Activated naive CD4-positive, alpha-beta T cell treated with anti-CD3 and anti-CD28 coated beads, Interleukin-2, amount 10 ng/mL, durations not matched to agents 7 days and 5 days (primary cell): Measurements from ENCODE around the gene MAMLD1.
"Not testable (repeated sequence)": the region's sequence is repeated elsewhere in the genome, so short reads cannot be mapped to it uniquely, and the experiment has no call there.

Experiments used
- CTCF ChIA-PET: fragments of 350-600 bp; sonication (Branson Sonifier 250); formaldehyde crosslinking; loops from one replicate; lab custom pipeline; 2021; ENCODE audit warnings: antibody characterized with exemption; lab: Charles Lee
- DNase-seq: peaks from one replicate; pipeline ENCODE4 v3.0.0-alpha.2; 2020
- H3K27ac Mint-ChIP-seq: one replicate; pipeline ENCODE4 v1.8.0; 2021; ENCODE audit warnings: mild to moderate bottlenecking, moderate library complexity, mixed read lengths
- H3K27me3 Mint-ChIP-seq: one replicate; pipeline ENCODE4 v1.8.0; 2021; ENCODE audit warnings: mild to moderate bottlenecking, mixed read lengths
- H3K36me3 Mint-ChIP-seq: one replicate; pipeline ENCODE4 v1.8.0; 2021; ENCODE audit warnings: mixed read lengths
- H3K4me1 Mint-ChIP-seq: one replicate; pipeline ENCODE4 v1.8.0; 2021; ENCODE audit warnings: mixed read lengths
- H3K4me3 Mint-ChIP-seq: one replicate; pipeline ENCODE4 v1.8.0; 2021; ENCODE audit warnings: mild to moderate bottlenecking, moderate library complexity, mixed read lengths
- H3K9me3 Mint-ChIP-seq: one replicate; pipeline ENCODE4 v1.8.0; 2021; ENCODE audit warnings: mixed read lengths

Gene MAMLD1

GRCh38 chrX:150337026-150337425 lies 26.1 kb upstream of the MAMLD1 start:
- H3K4me3 Mint-ChIP-seq = no peak overlapping the region
- no peaks in the 10 kb centered on the region for H3K9me3 Mint-ChIP-seq
- peaks cover 11% of the 10 kb centered on the region for H3K4me1 Mint-ChIP-seq
- no peaks in the 10 kb centered on the region for H3K36me3 Mint-ChIP-seq
- H3K27ac Mint-ChIP-seq = no peak overlapping the region
- CTCF ChIA-PET = no interaction called here
- H3K27me3 Mint-ChIP-seq = peaks cover 5% of the 10 kb centered on the region
- no peak for DNase-seq

GRCh38 chrX:150337536-150337935 lies 25.6 kb upstream of the MAMLD1 start:
- H3K4me1 Mint-ChIP-seq = peaks cover 11% of the 10 kb centered on the region
- H3K9me3 Mint-ChIP-seq = no peaks in the 10 kb centered on the region
- H3K36me3 Mint-ChIP-seq = no peaks in the 10 kb centered on the region
- CTCF ChIA-PET = no interaction called here
- H3K4me3 Mint-ChIP-seq = no peak overlapping the region
- no peak for DNase-seq
- H3K27ac Mint-ChIP-seq = no peak overlapping the region
- H3K27me3 Mint-ChIP-seq = peaks cover 5% of the 10 kb centered on the region

GRCh38 chrX:150338615-150339014 lies 24.5 kb upstream of the MAMLD1 start:
- Mint-ChIP-seq H3K4me3 (no peak overlapping the region), H3K4me1 (peaks cover 1% of the 10 kb centered on the region), H3K27ac (no peak overlapping the region), H3K27me3 (peaks cover 5% of the 10 kb centered on the region), H3K36me3 (no peaks in the 10 kb centered on the region), H3K9me3 (no peaks in the 10 kb centered on the region)
- CTCF ChIA-PET = no interaction called here
- DNase-seq = no peak

GRCh38 chrX:150339736-150340135 lies 23.4 kb upstream of the MAMLD1 start:
- no peaks in the 10 kb centered on the region for H3K4me1 Mint-ChIP-seq
- no peak overlapping the region for H3K27ac Mint-ChIP-seq
- DNase-seq = no peak
- peaks cover 7% of the 10 kb centered on the region for H3K27me3 Mint-ChIP-seq
- H3K9me3 Mint-ChIP-seq = no peaks in the 10 kb centered on the region
- no peak overlapping the region for H3K4me3 Mint-ChIP-seq
- no peaks in the 10 kb centered on the region for H3K36me3 Mint-ChIP-seq
- CTCF ChIA-PET = no interaction called here

GRCh38 chrX:150340326-150340725 lies 22.8 kb upstream of the MAMLD1 start:
- H3K4me3 Mint-ChIP-seq, H3K36me3 Mint-ChIP-seq, H3K27me3 Mint-ChIP-seq, DNase-seq, H3K27ac Mint-ChIP-seq, H3K9me3 Mint-ChIP-seq, H3K4me1 Mint-ChIP-seq, CTCF ChIA-PET: not testable (repeated sequence)

- CTCF ChIA-PET = no interaction called here
- peaks cover 20% of the 10 kb centered on the region for H3K27me3 Mint-ChIP-seq
- H3K36me3 Mint-ChIP-seq = no peaks in the 10 kb centered on the region
- H3K4me3 Mint-ChIP-seq = no peak overlapping the region
- no peaks in the 10 kb centered on the region for H3K9me3 Mint-ChIP-seq
- no peaks in the 10 kb centered on the region for H3K4me1 Mint-ChIP-seq
- H3K27ac Mint-ChIP-seq = no peak overlapping the region
- no peak for DNase-seq
Observed at GRCh38 chrX:150347471-150347870, 15.6 kb upstream of the MAMLD1 start.

- Mint-ChIP-seq H3K9me3 (no peaks in the 10 kb centered on the region), H3K36me3 (no peaks in the 10 kb centered on the region), H3K27ac (no peak overlapping the region), H3K27me3 (peaks cover 20% of the 10 kb centered on the region), H3K4me1 (no peaks in the 10 kb centered on the region), H3K4me3 (no peak overlapping the region)
- CTCF ChIA-PET = no interaction called here
- DNase-seq = no peak
Observed at GRCh38 chrX:150348365-150348764, 14.8 kb upstream of the MAMLD1 start.

GRCh38 chrX:150352114-150352513 lies 11.0 kb upstream of the MAMLD1 start:
- no peak for DNase-seq
- no peaks in the 10 kb centered on the region for H3K4me1 Mint-ChIP-seq
- H3K4me3 Mint-ChIP-seq = no peak overlapping the region
- H3K9me3 Mint-ChIP-seq = no peaks in the 10 kb centered on the region
- CTCF ChIA-PET = no interaction called here
- no peak overlapping the region for H3K27ac Mint-ChIP-seq
- no peaks in the 10 kb centered on the region for H3K36me3 Mint-ChIP-seq
- peaks cover 16% of the 10 kb centered on the region for H3K27me3 Mint-ChIP-seq

- no peak for DNase-seq
- H3K9me3 Mint-ChIP-seq = no peaks in the 10 kb centered on the region
- H3K27me3 Mint-ChIP-seq = peaks cover 12% of the 10 kb centered on the region
- CTCF ChIA-PET = no interaction called here
- H3K36me3 Mint-ChIP-seq = no peaks in the 10 kb centered on the region
- H3K27ac Mint-ChIP-seq = no peak overlapping the region
- H3K4me1 Mint-ChIP-seq = no peaks in the 10 kb centered on the region
- no peak overlapping the region for H3K4me3 Mint-ChIP-seq
Observed at GRCh38 chrX:150352581-150352980, 10.5 kb upstream of the MAMLD1 start.

GRCh38 chrX:150355913-150356312 lies 7.2 kb upstream of the MAMLD1 start:
- Mint-ChIP-seq H3K9me3 (no peaks in the 10 kb centered on the region), H3K27ac (no peak overlapping the region), H3K4me1 (peaks cover 7% of the 10 kb centered on the region), H3K27me3 (peaks cover 31% of the 10 kb centered on the region), H3K4me3 (no peak overlapping the region), H3K36me3 (no peaks in the 10 kb centered on the region)
- no peak for DNase-seq
- CTCF ChIA-PET = interaction anchor here (1.3 kb wide), 1 partner anchor 9 kb away, joined by 7 read pairs; no protein-coding TSS in a partner anchor

GRCh38 chrX:150357790-150358189 lies 5.3 kb upstream of the MAMLD1 start:
- peaks cover 50% of the 10 kb centered on the region for H3K27me3 Mint-ChIP-seq
- no peak overlapping the region for H3K27ac Mint-ChIP-seq
- no peak for DNase-seq
- H3K36me3 Mint-ChIP-seq = no peaks in the 10 kb centered on the region
- CTCF ChIA-PET = no interaction called here
- peaks cover 21% of the 10 kb centered on the region for H3K4me1 Mint-ChIP-seq
- no peaks in the 10 kb centered on the region for H3K9me3 Mint-ChIP-seq
- no peak overlapping the region for H3K4me3 Mint-ChIP-seq

GRCh38 chrX:150358651-150359050 lies 4.5 kb upstream of the MAMLD1 start:
- H3K36me3 Mint-ChIP-seq = no peaks in the 10 kb centered on the region
- no peak overlapping the region for H3K27ac Mint-ChIP-seq
- peaks cover 21% of the 10 kb centered on the region for H3K4me1 Mint-ChIP-seq
- CTCF ChIA-PET = interaction anchor here (1.0 kb wide), 1 partner anchor 158 kb away, joined by 3 read pairs; no protein-coding TSS in a partner anchor
- no peaks in the 10 kb centered on the region for H3K9me3 Mint-ChIP-seq
- DNase-seq = no peak
- peaks cover 57% of the 10 kb centered on the region for H3K27me3 Mint-ChIP-seq
- H3K4me3 Mint-ChIP-seq = no peak overlapping the region

GRCh38 chrX:150360331-150360730 lies 2.8 kb upstream of the MAMLD1 start:
- Mint-ChIP-seq H3K9me3 (no peaks in the 10 kb centered on the region), H3K36me3 (no peaks in the 10 kb centered on the region), H3K27me3 (peaks cover 67% of the 10 kb centered on the region), H3K4me3 (no peak overlapping the region), H3K4me1 (peaks cover 21% of the 10 kb centered on the region), H3K27ac (peak overlapping the region; percentile 12)
- CTCF ChIA-PET = interaction anchor here (1.7 to 2.2 kb wide), 2 partner anchors 125 to 214 kb away, joined by 4 to 5 read pairs; no protein-coding TSS in a partner anchor
- no peak for DNase-seq

- Mint-ChIP-seq H3K4me1 (peaks cover 24% of the 10 kb centered on the region), H3K27me3 (peaks cover 74% of the 10 kb centered on the region), H3K27ac (no peak overlapping the region), H3K36me3 (no peaks in the 10 kb centered on the region), H3K4me3 (peak overlapping the region; percentile 77), H3K9me3 (no peaks in the 10 kb centered on the region)
- CTCF ChIA-PET = interaction anchor here (1.3 to 2.2 kb wide), 3 partner anchors 124 to 411 kb away, joined by 3 to 5 read pairs (median 4); no protein-coding TSS in a partner anchor
- peak; percentile 44 for DNase-seq
Observed at GRCh38 chrX:150361070-150361776, 1.9 kb upstream of the MAMLD1 start.

- CTCF ChIA-PET = interaction anchor here (1.0 to 2.2 kb wide), 4 partner anchors 121 to 411 kb away, joined by 3 to 5 read pairs (median 4); no protein-coding TSS in a partner anchor
- Mint-ChIP-seq H3K27me3 (peaks cover 78% of the 10 kb centered on the region), H3K4me1 (peaks cover 30% of the 10 kb centered on the region), H3K36me3 (no peaks in the 10 kb centered on the region), H3K27ac (no peak overlapping the region), H3K4me3 (peak overlapping the region; percentile 77), H3K9me3 (no peaks in the 10 kb centered on the region)
- peak; percentile 42 for DNase-seq
Observed at GRCh38 chrX:150361777-150362351, 1.3 kb upstream of the MAMLD1 start.
